Upper lobe of left lung (tissue), 4 donors: ENCODE data around the gene SPDL1.

Experiments
- CTCF ChIP-seq, 6 experiments: fragments of 450-650 bp in 4 of 6; fragments of 200-600 bp in 2 of 6; sonication (generic) in 2 of 6; IDR thresholded peaks; one replicate each; pipeline ENCODE4 v1.5.1; 2016 to 2019; ENCODE audit warnings: antibody characterized with exemption in 6 of 6
- POLR2A ChIP-seq, 4 donors: fragments of 450-650 bp; IDR thresholded peaks; one replicate each; pipeline ENCODE4 v1.5.1; 2016 to 2017; ENCODE audit warnings: antibody characterized with exemption in 4 of 4, mild to moderate bottlenecking in 2 of 4
- POLR2AphosphoS5 ChIP-seq, 2 donors: sonication (generic); formaldehyde crosslinking; IDR thresholded peaks; one replicate each; pipeline ENCODE4 v1.5.1; 2017; ENCODE audit warnings: antibody characterized with exemption in 2 of 2

GRCh38 chr5:169599451-169599850 lies 15.9 kb downstream of the SPDL1 start:
- no peak for TF ChIP-seq POLR2AphosphoS5 (IDR thresholded peaks at IDR 0.05)
- no peak for TF ChIP-seq POLR2A (IDR thresholded peaks at IDR 0.05)
- no peak for TF ChIP-seq CTCF (IDR thresholded peaks at IDR 0.05)
